ENCODE measurements around the gene CDT1.

GRCh38 chr16:88773812-88774291 lies 29.7 kb upstream of the CDT1 start:
- no peak for TF ChIP-seq CTCF (IDR thresholded peaks at IDR 0.05; ENCODE audit: insufficient read depth, low read length, poor library complexity, severe bottlenecking)
- TF ChIP-seq EZH2phosphoT487 (conservative IDR thresholded peaks at IDR 0.05; ENCODE audit: low read length) = no peak
